ENCODE data around the gene PSMD1. TPM values are rescaled to one million over a fixed set of nuclear protein-coding genes. Genes with fewer than 3 reads are reported as not detected.

PSMD1 gene
- total RNA-seq, result 10 to 100 TPM; 24.3 to 85.3 (median 74.7) TPM

GRCh38 chr2:231056453-231057416 is at the start of gene PSMD1:
PSMD1 (plus strand) TSS chr2:231056867; CDS start chr2:231057026, 159 bp downstream.
- WGBS, 2 donors (ENCODE audit: low coverage in 1 of 2), result 1 to 17% methylated on average over 1 to 41 of the region's 73 CpGs
- intact Hi-C loops (cut with DNase I; ENCODE audit: low total_unique reads), result no loop called here
- in situ Hi-C loops (cut with MboI; ENCODE audit: low pct_ligation_motif_present in 1 of 4, low pct_unique_long_range_greater_than_20kb in 1 of 4, low sequenced_read_pairs in 3 of 4), result no loop called here

GRCh38 chr2:231007286-231008098 is 49.2 kb upstream of the PSMD1 start:
- WGBS, 2 donors (ENCODE audit: low coverage in 1 of 2), result 70 to 87% methylated on average over 3 to 10 of the region's 10 CpGs
- intact Hi-C loops (cut with DNase I; ENCODE audit: low total_unique reads), result no loop called here
- Histone ChIP-seq H3K4me3 (no peak overlapping the region), H3K27me3 (no peaks in the 10 kb centered on the region), H3K36me3 (no peaks in the 10 kb centered on the region), H3K4me1 (no peaks in the 10 kb centered on the region), H3K27ac (no peak overlapping the region), H3K9me3 (no peaks in the 10 kb centered on the region)
- DNase-seq, result no peak
- TF ChIP-seq, protein P1, sequence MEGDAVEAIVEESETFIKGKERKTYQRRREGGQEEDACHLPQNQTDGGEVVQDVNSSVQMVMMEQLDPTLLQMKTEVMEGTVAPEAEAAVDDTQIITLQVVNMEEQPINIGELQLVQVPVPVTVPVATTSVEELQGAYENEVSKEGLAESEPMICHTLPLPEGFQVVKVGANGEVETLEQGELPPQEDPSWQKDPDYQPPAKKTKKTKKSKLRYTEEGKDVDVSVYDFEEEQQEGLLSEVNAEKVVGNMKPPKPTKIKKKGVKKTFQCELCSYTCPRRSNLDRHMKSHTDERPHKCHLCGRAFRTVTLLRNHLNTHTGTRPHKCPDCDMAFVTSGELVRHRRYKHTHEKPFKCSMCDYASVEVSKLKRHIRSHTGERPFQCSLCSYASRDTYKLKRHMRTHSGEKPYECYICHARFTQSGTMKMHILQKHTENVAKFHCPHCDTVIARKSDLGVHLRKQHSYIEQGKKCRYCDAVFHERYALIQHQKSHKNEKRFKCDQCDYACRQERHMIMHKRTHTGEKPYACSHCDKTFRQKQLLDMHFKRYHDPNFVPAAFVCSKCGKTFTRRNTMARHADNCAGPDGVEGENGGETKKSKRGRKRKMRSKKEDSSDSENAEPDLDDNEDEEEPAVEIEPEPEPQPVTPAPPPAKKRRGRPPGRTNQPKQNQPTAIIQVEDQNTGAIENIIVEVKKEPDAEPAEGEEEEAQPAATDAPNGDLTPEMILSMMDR (IDR thresholded peaks at IDR 0.05), result no peak
- TF ChIP-seq POLR2AphosphoS5 (IDR thresholded peaks at IDR 0.05) (no peak), EP300 (IDR thresholded peaks at IDR 0.05; ENCODE audit: low read depth) (no peak), POLR2A (IDR thresholded peaks at IDR 0.05) (no peak)
- in situ Hi-C loops (cut with MboI; ENCODE audit: low pct_ligation_motif_present in 1 of 4, low pct_unique_long_range_greater_than_20kb in 1 of 4, low sequenced_read_pairs in 3 of 4), result no loop called here

More at GRCh38 chr2:231056453-231057416, at the start of gene PSMD1:
- peak; percentile 93 for DNase-seq
- Histone ChIP-seq H3K4me3 (peak within 1 kb of the TSS; percentile 86 to 99 (median 96)), H3K4me1 (peaks cover 8 to 43% (median 34%) of the 10 kb centered on the region in 4 donors), H3K9me3 (no peaks in the 10 kb centered on the region), H3K27me3 (no peaks in the 10 kb centered on the region), H3K27ac (peak within 1 kb of the TSS; percentile 88 to 95 (median 90)), H3K36me3 (no peaks in the 10 kb centered on the region)
- TF ChIP-seq EP300 (IDR thresholded peaks at IDR 0.05; ENCODE audit: low read depth) (no peak), POLR2A (IDR thresholded peaks at IDR 0.05) (peak; percentile 43), POLR2AphosphoS5 (IDR thresholded peaks at IDR 0.05) (peak; percentile 15 to 46 (median 35))
- TF ChIP-seq, protein P1 (IDR thresholded peaks at IDR 0.05), result peak; percentile 93 to 96 (median 94)

GRCh38 chr2:231008131-231008530 is 48.5 kb upstream of the PSMD1 start:
- intact Hi-C loops (cut with DNase I; ENCODE audit: low total_unique reads), result no loop called here
- DNase-seq, result no peak
- no peaks in the 10 kb centered on the region for H3K27me3 ChIP-seq
- no peaks in the 10 kb centered on the region for H3K4me1 ChIP-seq
- H3K36me3 ChIP-seq, result no peaks in the 10 kb centered on the region
- in situ Hi-C loops (cut with MboI; ENCODE audit: low pct_ligation_motif_present in 1 of 4, low pct_unique_long_range_greater_than_20kb in 1 of 4, low sequenced_read_pairs in 3 of 4), result no loop called here
- no peak overlapping the region for H3K27ac ChIP-seq
- 93% methylated on average over 6 of the region's 6 CpGs; no CpG with 5 or more reads in 1 of the 2 donors for WGBS, 2 donors (ENCODE audit: low coverage in 1 of 2)
- H3K9me3 ChIP-seq, result no peaks in the 10 kb centered on the region
- TF ChIP-seq EP300 (IDR thresholded peaks at IDR 0.05; ENCODE audit: low read depth) (no peak), POLR2AphosphoS5 (IDR thresholded peaks at IDR 0.05) (no peak), POLR2A (IDR thresholded peaks at IDR 0.05) (no peak)
- TF ChIP-seq, protein P1 (IDR thresholded peaks at IDR 0.05), result no peak
- H3K4me3 ChIP-seq, result no peak overlapping the region
